HG03342 (cell line): ENCODE measurements around the gene PIP5K1B.

Experiments
- ATAC-seq: cut with Tn5 transposase; IDR thresholded peaks from one replicate; pipeline ENCODE4 v1.9.1; 2021; ENCODE audit warnings: mild to moderate bottlenecking, moderate library complexity; ENCODE audit not compliant: unreplicated experiment

PIP5K1B gene

DNA sequence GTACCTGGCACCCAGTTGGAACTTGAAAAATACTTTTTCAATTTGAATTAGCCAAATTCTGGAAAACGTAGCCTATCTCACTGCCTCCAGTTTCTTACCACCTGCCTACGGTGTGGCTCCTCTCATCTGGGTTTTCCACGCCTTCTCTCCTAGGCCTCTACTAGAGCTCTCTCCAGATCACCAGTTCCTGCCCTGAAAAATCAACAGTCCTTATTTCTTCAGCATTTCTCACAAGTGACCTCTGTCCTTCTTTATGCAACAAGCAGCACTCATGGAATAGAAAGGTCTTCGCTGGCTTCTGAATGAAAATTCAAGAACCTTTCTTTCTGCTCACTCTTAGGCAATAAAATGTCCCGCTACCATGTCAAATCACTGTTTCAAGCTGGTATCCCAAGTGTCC, 64.8 kb downstream of the PIP5K1B start:
- no peak for ATAC-seq

GRCh38 chr9:68771376-68771775, 66.3 kb downstream of the PIP5K1B start:
- no peak for ATAC-seq

DNA sequence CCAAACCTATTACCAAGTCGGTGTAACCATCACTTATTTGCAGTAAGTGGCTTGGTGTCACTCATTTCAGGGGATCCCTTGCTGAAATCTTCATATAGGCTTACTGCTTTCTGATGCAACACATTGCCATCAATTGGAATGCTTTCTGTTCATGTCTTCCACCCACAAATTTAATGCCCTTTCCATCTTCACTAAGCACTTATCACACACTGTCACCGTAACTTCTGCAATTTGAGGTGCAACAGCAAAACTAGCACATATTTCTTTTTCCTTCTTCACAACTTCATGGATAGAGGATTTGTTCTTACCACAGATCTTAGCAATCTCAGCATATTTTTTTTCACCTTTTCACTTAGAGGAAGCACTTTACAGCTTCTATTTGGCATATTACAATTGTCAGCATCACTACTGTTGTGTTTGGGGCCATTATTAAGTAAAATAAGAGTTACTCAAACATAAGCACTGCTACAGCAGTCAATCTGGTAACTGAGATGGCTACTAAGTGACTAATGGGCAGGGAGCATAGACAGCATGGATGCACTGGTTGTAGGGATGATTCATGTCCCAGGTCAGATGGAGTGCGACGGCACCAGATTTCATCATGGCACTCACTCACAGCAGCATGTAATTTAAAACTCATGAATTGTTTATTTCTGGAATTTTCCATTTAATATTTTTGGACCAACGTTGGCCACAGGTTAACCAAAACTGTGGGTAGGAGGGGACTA, 70.1 kb downstream of the PIP5K1B start:
- no peak for ATAC-seq

- no peak for ATAC-seq
These were observed 72.2 kb downstream of the PIP5K1B start for GRCh38 chr9:68777070-68777763.

GRCh38 chr9:68778635-68779034, 73.6 kb downstream of the PIP5K1B start:
- no peak for ATAC-seq

DNA sequence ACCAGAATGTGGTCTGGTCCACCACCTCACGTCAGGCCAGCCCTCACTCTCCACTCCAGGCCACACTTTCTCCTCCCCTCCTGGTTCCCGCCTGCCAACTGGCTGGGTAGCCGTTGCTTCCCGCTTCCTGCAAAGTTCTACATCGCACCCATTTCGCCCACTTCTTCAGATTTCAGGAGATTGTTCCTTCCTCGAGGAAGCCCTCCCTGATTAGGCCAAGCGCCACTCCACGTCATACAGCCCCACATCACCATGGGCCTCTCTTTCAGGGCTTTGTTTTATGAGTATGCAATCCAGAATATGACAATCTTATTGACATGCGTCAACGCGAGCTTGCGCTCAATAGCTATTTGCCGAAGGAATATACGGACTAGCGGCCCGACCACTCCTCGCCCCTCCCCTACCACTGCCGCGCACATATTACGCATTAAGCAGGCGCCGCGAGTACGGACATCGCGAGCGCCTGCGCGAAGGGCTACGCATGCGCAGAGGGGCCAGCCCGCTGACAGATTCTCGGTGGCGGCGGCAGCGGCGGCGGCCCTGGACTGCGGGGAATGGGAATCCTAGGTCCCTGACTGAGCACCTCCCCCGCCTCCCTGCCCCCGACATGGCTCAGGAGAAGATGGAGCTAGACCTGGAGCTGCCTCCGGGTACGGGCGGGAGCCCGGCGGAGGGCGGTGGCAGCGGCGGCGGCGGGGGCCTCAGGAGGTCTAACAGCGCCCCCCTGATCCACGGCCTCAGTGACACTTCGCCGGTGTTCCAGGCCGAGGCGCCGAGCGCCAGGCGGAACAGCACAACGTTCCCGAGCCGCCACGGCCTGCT, 74.7 kb downstream of the PIP5K1B start:
- peak; percentile 81 for ATAC-seq

DNA sequence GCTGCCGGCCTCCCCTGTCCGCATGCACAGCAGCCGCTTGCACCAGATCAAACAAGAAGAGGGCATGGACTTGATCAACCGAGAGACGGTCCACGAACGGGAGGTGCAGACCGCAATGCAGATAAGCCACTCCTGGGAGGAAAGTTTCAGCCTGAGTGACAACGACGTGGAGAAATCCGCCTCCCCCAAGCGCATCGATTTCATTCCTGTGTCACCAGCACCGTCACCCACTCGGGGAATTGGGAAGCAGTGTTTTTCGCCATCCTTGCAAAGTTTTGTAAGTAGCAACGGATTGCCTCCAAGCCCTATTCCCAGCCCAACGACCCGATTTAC, 75.3 kb downstream of the PIP5K1B start:
- ATAC-seq: no peak

DNA sequence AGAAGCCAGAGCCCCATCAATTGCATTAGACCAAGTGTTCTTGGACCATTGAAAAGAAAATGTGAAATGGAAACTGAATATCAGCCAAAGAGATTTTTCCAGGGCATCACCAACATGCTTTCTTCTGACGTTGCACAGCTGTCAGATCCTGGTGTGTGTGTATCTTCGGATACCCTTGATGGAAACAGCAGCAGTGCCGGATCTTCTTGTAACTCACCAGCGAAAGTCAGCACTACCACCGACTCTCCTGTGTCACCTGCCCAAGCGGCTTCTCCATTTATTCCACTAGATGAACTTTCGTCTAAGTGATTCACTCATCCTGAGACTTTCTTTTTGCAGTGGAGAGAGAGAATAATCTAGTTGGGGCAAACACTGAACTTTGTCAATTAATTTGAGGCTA, 75.7 kb downstream of the PIP5K1B start:
- no peak for ATAC-seq

- ATAC-seq: no peak
These were observed 76.9 kb downstream of the PIP5K1B start for GRCh38 chr9:68781928-68782327.

DNA sequence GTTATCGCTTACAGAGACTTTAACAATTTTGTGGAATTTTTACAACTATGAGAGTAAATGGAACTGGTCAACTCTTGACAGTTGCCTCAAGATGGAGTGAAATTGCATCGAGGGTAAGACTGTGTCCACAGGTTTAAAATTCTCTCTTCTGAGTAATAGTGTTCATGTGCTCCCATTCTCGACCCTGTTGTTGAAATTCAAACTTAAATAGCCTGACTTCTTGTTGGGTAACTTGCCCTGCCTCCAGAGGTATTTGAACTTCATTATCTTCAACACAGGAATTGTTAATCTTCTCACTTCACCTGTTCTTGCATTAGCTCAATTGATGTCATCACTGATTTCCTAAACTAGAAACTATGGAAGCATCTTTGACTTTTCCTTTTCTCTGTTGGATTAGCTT, 77.5 kb downstream of the PIP5K1B start:
- ATAC-seq: no peak

GRCh38 chr9:68785965-68786364, 80.9 kb downstream of the PIP5K1B start:
- no peak for ATAC-seq

DNA sequence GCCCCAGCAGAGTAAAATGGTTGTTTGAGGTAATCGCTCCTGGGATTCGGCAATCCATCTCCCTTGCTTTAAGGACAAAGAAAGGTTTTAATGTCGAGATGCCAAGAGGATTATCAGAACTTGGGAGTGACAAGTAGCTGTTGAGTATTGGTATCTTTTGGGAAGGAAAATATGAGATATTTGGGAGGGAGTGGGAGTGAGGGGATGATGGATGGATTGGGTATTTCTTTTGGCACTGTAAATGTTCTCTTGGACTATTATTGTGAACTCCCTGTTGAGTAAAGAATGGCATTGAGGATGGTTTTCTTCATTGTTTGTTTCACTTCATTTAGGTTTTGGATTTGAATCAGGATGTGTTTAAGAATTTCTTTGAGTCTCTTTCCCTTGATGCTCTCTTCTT, 86.1 kb downstream of the PIP5K1B start:
- no peak for ATAC-seq

DNA sequence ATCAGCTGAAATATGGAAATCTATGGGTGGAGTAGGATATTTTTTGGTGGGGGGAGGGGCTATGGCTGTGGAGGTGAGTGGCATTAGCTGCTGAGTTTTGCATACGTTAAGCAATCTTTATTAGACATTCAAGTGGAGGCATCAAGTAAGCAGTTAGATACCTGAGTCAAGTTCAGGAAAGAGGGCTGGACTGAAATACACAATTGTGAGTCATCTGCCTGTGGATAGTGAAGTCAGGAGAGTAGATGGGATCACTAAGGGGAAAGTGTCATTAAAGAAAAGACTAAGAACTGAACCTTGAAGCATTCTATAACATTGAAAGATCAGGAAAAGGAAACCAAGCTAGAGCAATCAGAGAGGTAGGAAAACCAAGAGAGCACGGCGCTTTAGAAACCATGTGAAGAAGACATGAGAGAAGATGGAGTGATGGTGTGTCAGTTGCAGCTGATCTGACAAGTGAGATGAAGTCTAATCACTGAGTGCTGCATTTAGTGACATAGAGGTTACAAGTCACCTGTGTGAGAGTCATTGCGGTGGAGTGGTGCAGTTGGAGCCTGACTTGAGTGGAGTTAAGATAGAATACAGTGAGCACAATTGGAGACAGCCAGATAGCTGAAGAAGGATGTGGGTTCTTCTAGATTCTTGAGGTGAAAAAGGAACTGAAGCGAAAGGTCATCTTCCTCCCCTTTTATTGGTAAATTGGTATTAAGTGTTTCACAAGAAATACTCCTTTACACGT, 88.7 kb downstream of the PIP5K1B start:
- peak; percentile 85 for ATAC-seq

DNA sequence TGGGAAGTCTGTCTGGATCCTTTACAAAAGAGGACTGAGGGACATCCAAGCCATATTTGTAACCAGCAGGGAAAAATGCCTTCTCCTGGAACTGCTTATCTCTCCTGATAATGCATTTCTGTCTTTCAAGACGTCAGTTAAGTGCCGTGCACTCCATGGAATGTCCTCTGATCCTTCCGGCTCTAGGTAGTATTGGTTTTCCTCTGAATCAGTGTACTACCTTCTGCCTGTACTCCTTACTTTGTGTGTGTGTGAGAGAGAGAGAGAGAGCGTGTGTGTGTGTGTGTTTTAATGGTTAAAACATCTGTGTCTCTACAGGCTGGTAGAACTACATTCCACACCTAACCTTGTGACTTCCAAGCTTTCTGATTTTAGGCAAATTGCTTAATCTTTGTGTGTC, 89.9 kb downstream of the PIP5K1B start:
- no peak for ATAC-seq

DNA sequence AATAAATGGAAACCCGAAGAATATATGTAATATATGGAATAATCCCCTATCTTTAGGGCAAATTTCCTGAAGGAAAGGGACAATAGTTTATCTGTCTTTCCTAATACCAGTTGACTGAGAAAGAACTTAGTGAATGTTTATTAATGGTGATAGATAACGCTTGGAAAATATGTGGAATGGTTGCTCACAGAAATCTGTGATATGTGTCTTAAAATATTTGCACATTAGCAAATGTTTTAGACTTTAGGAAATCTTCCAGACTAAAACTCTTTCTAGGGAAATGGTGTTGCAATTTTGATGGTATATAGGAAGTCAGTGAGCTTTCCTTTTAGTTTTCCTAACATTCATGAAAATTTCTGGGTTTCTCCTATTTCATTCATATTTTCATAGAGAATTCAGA, 90.4 kb downstream of the PIP5K1B start:
- ATAC-seq: no peak

DNA sequence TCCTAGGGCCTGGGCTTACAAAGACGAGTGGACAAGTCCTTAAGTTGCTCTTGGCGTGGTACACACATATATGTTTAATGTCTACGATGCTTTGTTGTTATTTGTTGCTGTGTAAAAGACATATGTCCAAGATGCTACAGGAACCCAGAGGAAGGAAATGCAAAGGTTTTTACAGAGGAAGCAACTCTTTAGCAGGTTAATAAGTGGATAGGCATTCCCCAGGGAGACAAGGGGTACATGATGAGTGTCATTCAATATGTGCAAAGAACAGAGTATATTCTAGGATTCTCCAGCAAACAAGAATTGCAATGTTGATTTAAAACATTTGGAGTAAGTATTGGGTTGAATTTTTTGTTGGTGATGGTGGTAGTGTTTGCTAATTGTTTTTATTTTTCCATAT, 92.1 kb downstream of the PIP5K1B start:
- ATAC-seq: no peak

DNA sequence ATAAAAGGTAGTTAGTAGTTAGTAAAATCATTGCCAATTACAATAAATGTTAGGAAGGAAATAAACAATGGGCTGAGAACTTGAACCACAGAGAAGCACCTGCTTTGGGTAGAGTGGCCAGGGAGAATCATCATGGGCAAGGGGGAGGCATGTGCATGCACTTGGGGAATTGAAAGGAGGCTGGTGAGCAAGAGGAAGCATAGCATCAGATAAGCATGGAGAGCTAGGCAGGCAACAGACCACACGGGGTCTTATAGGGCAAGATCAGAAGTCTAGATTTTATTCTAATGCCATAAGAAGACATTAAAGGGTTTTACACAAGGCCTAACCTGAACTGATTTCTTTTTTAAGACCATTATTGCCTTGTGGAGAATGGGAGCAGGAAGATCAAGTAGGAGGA, 93.4 kb downstream of the PIP5K1B start:
- ATAC-seq: no peak

DNA sequence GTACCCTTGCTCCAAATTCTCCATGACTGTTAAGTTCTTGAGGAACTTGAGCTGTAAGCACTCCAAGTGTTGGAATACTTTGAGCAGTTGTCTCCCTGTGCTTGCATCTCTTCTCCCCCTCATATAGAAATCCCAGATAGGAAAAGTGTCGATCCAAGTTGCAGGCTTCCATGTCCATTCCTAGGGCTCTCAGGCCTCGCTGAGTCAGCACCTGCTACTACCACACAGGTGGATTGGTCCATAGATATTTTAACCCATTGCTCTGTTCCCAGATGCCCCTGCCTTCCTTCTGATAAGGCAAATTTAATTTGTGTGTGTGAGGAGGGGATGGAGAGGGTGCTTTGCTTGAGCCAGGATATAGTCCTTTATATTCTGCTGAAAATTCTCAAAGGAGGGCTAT, 95.8 kb downstream of the PIP5K1B start:
- ATAC-seq: no peak

GRCh38 chr9:68802525-68803015, 97.5 kb downstream of the PIP5K1B start:
- ATAC-seq: peak; percentile 96

- ATAC-seq: no peak
These were observed 100.2 kb downstream of the PIP5K1B start for GRCh38 chr9:68804911-68805889.
